ENCODE measurements around the gene MYBBP1A. TPM values are rescaled to one million over a fixed set of nuclear protein-coding genes. Genes with fewer than 3 reads are reported as not detected.

Gene MYBBP1A
- total and polyA plus RNA-seq, 2 experiments from 2014 or later = 23.7 to 44.1 TPM

- Histone ChIP-seq H3K36me3 (replicated peaks; ENCODE audit: insufficient read depth, low read depth) (no peaks in the 10 kb centered on the region), H3K9me2 (replicated peaks; ENCODE audit: insufficient read depth) (no peaks in the 10 kb centered on the region), H2AFZ (no peak overlapping the region), H3K9me3 (ENCODE audit: low read depth) (no peaks in the 10 kb centered on the region), H3K4me1 (ENCODE audit: insufficient read depth) (peaks cover 14% of the 10 kb centered on the region), H3K79me2 (peaks cover 21% of the 10 kb centered on the region), H3K4me3 (no peak overlapping the region), H4K20me1 (ENCODE audit: insufficient read depth, poor library complexity, severe bottlenecking) (no peaks in the 10 kb centered on the region), H3K27me3 (no peaks in the 10 kb centered on the region), H3K4me2 (no peak overlapping the region), H3K27ac (no peak overlapping the region)
- 89% methylated on average over 6 of the region's 6 CpGs for WGBS (ENCODE audit: low lambda C conversion rate, missing lambda C conversion rate)
- no peak for DNase-seq (ENCODE audit: low spot score)
- no peak for TF ChIP-seq CTCF (IDR thresholded peaks at IDR 0.05; ENCODE audit: poor library complexity)
Measured at GRCh38 chr17:4557626-4558346, 2.6 kb upstream of the MYBBP1A start.

- no peak overlapping the region for H3K4me3 ChIP-seq
- DNase-seq (ENCODE audit: low spot score) = no peak
- no peak overlapping the region for H2AFZ ChIP-seq
- 69% methylated on average over 4 of the region's 4 CpGs for WGBS (ENCODE audit: low lambda C conversion rate, missing lambda C conversion rate)
- H3K27me3 ChIP-seq = no peaks in the 10 kb centered on the region
- no peak overlapping the region for H3K27ac ChIP-seq
- no peak overlapping the region for H3K4me2 ChIP-seq
- no peaks in the 10 kb centered on the region for H3K9me2 ChIP-seq (replicated peaks; ENCODE audit: insufficient read depth)
- H3K36me3 ChIP-seq (replicated peaks; ENCODE audit: insufficient read depth, low read depth) = no peaks in the 10 kb centered on the region
- peaks cover 14% of the 10 kb centered on the region for H3K4me1 ChIP-seq (ENCODE audit: insufficient read depth)
- no peaks in the 10 kb centered on the region for H4K20me1 ChIP-seq (ENCODE audit: insufficient read depth, poor library complexity, severe bottlenecking)
- H3K79me2 ChIP-seq = peaks cover 21% of the 10 kb centered on the region
- H3K9me3 ChIP-seq (ENCODE audit: low read depth) = no peaks in the 10 kb centered on the region
- TF ChIP-seq EZH2phosphoT487 (IDR thresholded peaks at IDR 0.05; ENCODE audit: low read depth, severe bottlenecking, unreplicated experiment) = no peak
- TF ChIP-seq EZH2 (IDR thresholded peaks at IDR 0.05; ENCODE audit: borderline replicate concordance) = no peak
- no peak for TF ChIP-seq CTCF (IDR thresholded peaks at IDR 0.05; ENCODE audit: poor library complexity)
Measured at GRCh38 chr17:4556996-4557395, 1.8 kb upstream of the MYBBP1A start.

GRCh38 chr17:4555873-4556759 lies 932 bp upstream of the MYBBP1A start:
- no peak for DNase-seq (ENCODE audit: low spot score)
- H3K79me2 ChIP-seq = peaks cover 21% of the 10 kb centered on the region
- no peaks in the 10 kb centered on the region for H3K36me3 ChIP-seq (replicated peaks; ENCODE audit: insufficient read depth, low read depth)
- H3K4me1 ChIP-seq (ENCODE audit: insufficient read depth) = peaks cover 14% of the 10 kb centered on the region
- H3K27ac ChIP-seq = peak overlapping the region; percentile 90
- H4K20me1 ChIP-seq (ENCODE audit: insufficient read depth, poor library complexity, severe bottlenecking) = no peaks in the 10 kb centered on the region
- no peak for TF ChIP-seq CTCF (IDR thresholded peaks at IDR 0.05; ENCODE audit: poor library complexity)
- no peak for TF ChIP-seq EZH2phosphoT487 (IDR thresholded peaks at IDR 0.05; ENCODE audit: low read depth, severe bottlenecking, unreplicated experiment)
- no peak for TF ChIP-seq EZH2 (IDR thresholded peaks at IDR 0.05; ENCODE audit: borderline replicate concordance)
- H3K4me2 ChIP-seq = peak overlapping the region; percentile 90
- no peaks in the 10 kb centered on the region for H3K27me3 ChIP-seq
- peak overlapping the region; percentile 79 for H3K4me3 ChIP-seq
- 75% methylated on average over 17 of the region's 17 CpGs for WGBS (ENCODE audit: low lambda C conversion rate, missing lambda C conversion rate)
- H2AFZ ChIP-seq = peak overlapping the region; percentile 89
- no peaks in the 10 kb centered on the region for H3K9me3 ChIP-seq (ENCODE audit: low read depth)
- no peaks in the 10 kb centered on the region for H3K9me2 ChIP-seq (replicated peaks; ENCODE audit: insufficient read depth)

Data from hepatocyte (in vitro differentiated cells).